Effector memory CD8-positive, alpha-beta T cell (primary cell): ENCODE measurements around the gene PARP14.
A peak's percentile ranks its signal among the peaks of the same experiment; 100 is the strongest.
"Not testable (repeated sequence)": the region's sequence is repeated elsewhere in the genome, so short reads cannot be mapped to it uniquely, and the experiment has no call there.

ENCODE experiments used
- ATAC-seq: fragments of 150-1000 bp; cut with Tn5 transposase; replicated peaks from 2 replicates; pipeline ENCODE4 v1.10.0; 2021; ENCODE audit warnings: mild to moderate bottlenecking, moderate library complexity
- DNase-seq, 3 experiments: peaks; one replicate each; pipeline ENCODE4 v3.0.0; 2021
- H3K27ac Mint-ChIP-seq, 2 donors: one replicate each; pipeline ENCODE4 v1.8.0; 2022; ENCODE audit warnings: mild to moderate bottlenecking in 2 of 2, mixed read lengths in 2 of 2, moderate library complexity in 2 of 2
- H3K27me3 Mint-ChIP-seq, 2 donors: one replicate each; pipeline ENCODE4 v1.8.0; 2022; ENCODE audit warnings: mixed read lengths in 2 of 2
- H3K36me3 Mint-ChIP-seq: one replicate; pipeline ENCODE4 v1.8.0; 2022; ENCODE audit warnings: mild to moderate bottlenecking, moderate library complexity, mixed read lengths; ENCODE audit not compliant: insufficient read depth
- H3K4me1 Mint-ChIP-seq, 2 donors: one replicate each; pipeline ENCODE4 v1.8.0; 2022; ENCODE audit warnings: low read depth in 2 of 2, mixed read lengths in 2 of 2
- H3K4me3 Mint-ChIP-seq, 2 donors: one replicate each; pipeline ENCODE4 v1.8.0; 2022; ENCODE audit warnings: mild to moderate bottlenecking in 2 of 2, mixed read lengths in 2 of 2, moderate library complexity in 2 of 2
- H3K9me3 Mint-ChIP-seq, 2 donors: one replicate each; pipeline ENCODE4 v1.8.0; 2022; ENCODE audit warnings: mixed read lengths in 2 of 2

PARP14 gene

DNA sequence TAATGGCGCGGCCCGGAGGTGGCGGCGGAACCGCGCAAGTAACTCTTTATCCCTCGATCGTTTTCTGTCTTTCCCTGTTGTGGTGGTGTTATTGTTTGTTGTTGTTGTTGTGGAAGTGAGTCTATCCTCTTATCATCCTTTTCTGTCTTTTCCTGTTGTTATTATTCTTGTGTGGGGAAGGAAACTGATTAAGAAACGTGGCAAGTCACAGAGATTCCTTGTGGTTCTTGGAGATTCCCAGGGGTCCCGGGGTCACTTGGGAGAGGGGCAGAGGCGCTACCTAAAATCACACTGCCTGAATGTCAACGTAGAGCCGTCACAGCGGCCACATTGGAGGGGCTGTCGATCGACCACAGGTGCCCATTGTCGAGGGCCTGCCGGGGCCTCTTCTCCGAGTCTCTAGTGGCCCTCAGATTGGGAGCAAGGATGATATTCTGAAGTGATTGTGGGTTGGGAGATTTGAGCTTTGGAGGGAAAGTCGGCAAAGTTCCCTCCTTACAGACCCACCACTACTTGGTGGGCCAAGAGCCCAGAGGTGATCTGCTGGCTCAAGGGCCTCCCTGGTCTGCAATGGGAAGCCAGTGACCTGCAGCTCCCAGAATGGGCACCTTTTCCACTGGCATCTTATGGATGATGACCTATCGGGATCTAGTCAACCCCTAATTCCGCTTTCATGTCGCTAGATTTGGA is 790 bp downstream of the PARP14 start:
- H3K4me3 Mint-ChIP-seq: peak overlapping the region; percentile 87 to 92

GRCh38 chr3:122681974-122682409 is 1.4 kb downstream of the PARP14 start:
- no peak for ATAC-seq
- no peak for DNase-seq
- no peaks in the 10 kb centered on the region for H3K27me3 Mint-ChIP-seq
- no peaks in the 10 kb centered on the region for H3K9me3 Mint-ChIP-seq
- H3K4me1 Mint-ChIP-seq: peaks cover 48 to 56% of the 10 kb centered on the region in 2 donors
- H3K36me3 Mint-ChIP-seq: peaks cover 48% of the 10 kb centered on the region
- H3K27ac Mint-ChIP-seq: peak overlapping the region; percentile 96 to 98
- peak overlapping the region; percentile 87 to 92 for H3K4me3 Mint-ChIP-seq

More for the DNA sequence above, 790 bp downstream of the PARP14 start:
- ATAC-seq: no peak
- Mint-ChIP-seq H3K9me3 (no peaks in the 10 kb centered on the region), H3K4me1 (peaks cover 47 to 55% of the 10 kb centered on the region in 2 donors), H3K36me3 (peaks cover 48% of the 10 kb centered on the region), H3K27me3 (no peaks in the 10 kb centered on the region), H3K27ac (peak overlapping the region; percentile 96 to 98)
- DNase-seq: no peak

DNA sequence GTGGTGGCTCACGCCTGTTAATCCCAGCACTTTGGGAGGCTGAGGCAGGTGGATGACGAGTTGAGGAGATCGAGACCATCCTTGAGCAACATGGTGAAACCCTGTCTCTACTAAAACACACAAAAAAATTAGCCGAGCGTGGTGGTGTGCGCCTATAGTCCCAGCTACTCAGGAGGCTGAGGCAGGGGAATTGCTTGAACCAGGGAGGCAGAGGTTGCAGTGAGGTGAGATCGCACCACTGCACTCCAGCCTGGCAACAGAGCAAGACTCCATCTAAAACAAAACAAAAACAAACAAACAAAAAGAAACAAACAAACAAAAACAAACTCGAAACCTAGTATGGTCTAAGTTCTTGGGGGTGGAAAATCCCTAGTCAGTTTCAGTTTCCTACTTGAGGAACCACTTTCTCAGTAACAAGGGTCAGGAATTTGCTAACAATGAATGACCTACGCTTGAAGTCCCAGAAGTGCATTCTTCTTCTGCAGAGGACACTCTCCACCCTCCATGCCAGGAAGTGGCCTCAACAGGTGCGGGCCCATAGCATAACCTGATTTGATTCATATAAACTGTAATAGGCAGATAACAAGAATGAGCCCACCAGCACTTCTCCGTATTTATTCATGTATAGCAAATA is 2.3 kb downstream of the PARP14 start:
- not testable (repeated sequence) for DNase-seq, ATAC-seq, H3K9me3 Mint-ChIP-seq, H3K27me3 Mint-ChIP-seq
- H3K4me3 Mint-ChIP-seq: peak overlapping the region; percentile 87 to 92
- peaks cover 52 to 59% of the 10 kb centered on the region in 2 donors for H3K4me1 Mint-ChIP-seq
- peaks cover 48% of the 10 kb centered on the region for H3K36me3 Mint-ChIP-seq
- H3K27ac Mint-ChIP-seq: peak overlapping the region; percentile 96 to 98

DNA sequence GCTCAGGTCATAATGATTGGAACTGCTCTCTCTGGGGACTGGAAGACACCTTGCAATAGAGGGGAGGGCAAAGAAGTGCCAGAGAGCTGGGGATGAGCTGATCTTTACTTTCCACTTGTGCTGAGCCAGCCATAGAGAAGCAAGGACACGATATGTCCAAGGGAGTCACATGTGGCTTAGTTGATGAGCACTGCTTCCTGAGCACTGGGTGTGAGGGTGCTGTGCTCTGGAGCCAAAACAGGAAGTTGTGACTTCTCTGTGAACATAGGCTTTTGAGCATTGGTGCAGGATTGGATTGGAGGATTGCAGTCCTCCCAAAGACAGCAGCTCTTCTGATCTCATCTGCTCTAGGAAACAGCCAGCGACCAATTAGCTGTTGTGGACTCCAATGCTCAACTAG is 6.7 kb downstream of the PARP14 start:
- no peak for DNase-seq
- Mint-ChIP-seq H3K27ac (peak overlapping the region in 1 of 2 donors; percentile 83), H3K4me3 (no peak overlapping the region), H3K27me3 (no peaks in the 10 kb centered on the region), H3K4me1 (peaks cover 23 to 28% of the 10 kb centered on the region in 2 donors), H3K9me3 (no peaks in the 10 kb centered on the region), H3K36me3 (peaks cover 31% of the 10 kb centered on the region)
- ATAC-seq: no peak

- Mint-ChIP-seq H3K9me3 (no peaks in the 10 kb centered on the region), H3K36me3 (peaks cover 35% of the 10 kb centered on the region), H3K4me1 (peaks cover 11 to 14% of the 10 kb centered on the region in 2 donors), H3K27me3 (no peaks in the 10 kb centered on the region), H3K27ac (no peak overlapping the region), H3K4me3 (no peak overlapping the region)
- DNase-seq (no peak), ATAC-seq (peak; percentile 27)
These were observed 8.4 kb downstream of the PARP14 start for GRCh38 chr3:122688996-122689395.

DNA sequence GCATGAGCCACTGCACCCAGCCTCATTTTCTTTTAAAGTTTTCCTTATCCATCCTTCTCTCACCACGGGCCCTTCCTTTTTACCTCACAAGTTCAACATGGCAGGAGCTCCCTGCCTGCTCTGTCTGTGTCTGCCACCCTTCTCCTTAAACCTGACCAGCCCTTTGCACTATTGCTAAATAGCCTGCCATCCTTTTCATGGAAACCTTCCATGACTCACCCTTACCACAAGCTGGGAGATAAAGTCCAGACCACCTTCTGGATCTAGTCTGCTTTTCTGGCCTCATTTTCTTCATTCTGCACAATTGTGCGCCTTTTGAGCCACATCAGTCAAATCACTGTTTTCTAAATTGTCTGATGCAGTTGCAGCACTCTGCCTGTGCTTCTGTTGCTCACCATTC is 8.9 kb downstream of the PARP14 start:
- Mint-ChIP-seq H3K4me3 (no peak overlapping the region), H3K9me3 (no peaks in the 10 kb centered on the region), H3K36me3 (peaks cover 39% of the 10 kb centered on the region), H3K27me3 (no peaks in the 10 kb centered on the region), H3K4me1 (peaks cover 9% of the 10 kb centered on the region in 2 donors), H3K27ac (no peak overlapping the region)
- ATAC-seq: no peak
- no peak for DNase-seq

GRCh38 chr3:122690096-122690495 is 9.5 kb downstream of the PARP14 start:
- Mint-ChIP-seq H3K9me3 (no peaks in the 10 kb centered on the region), H3K27me3 (no peaks in the 10 kb centered on the region), H3K27ac (no peak overlapping the region), H3K4me1 (peaks cover 11 to 13% of the 10 kb centered on the region in 2 donors), H3K4me3 (no peak overlapping the region), H3K36me3 (peaks cover 39% of the 10 kb centered on the region)
- ATAC-seq: no peak
- DNase-seq: no peak

GRCh38 chr3:122691195-122691594 is 10.6 kb downstream of the PARP14 start:
- Mint-ChIP-seq H3K9me3 (no peaks in the 10 kb centered on the region), H3K4me3 (no peak overlapping the region), H3K4me1 (peaks cover 11% of the 10 kb centered on the region in 2 donors), H3K27ac (no peak overlapping the region), H3K27me3 (no peaks in the 10 kb centered on the region), H3K36me3 (peaks cover 39% of the 10 kb centered on the region)
- ATAC-seq (no peak), DNase-seq (no peak)

DNA sequence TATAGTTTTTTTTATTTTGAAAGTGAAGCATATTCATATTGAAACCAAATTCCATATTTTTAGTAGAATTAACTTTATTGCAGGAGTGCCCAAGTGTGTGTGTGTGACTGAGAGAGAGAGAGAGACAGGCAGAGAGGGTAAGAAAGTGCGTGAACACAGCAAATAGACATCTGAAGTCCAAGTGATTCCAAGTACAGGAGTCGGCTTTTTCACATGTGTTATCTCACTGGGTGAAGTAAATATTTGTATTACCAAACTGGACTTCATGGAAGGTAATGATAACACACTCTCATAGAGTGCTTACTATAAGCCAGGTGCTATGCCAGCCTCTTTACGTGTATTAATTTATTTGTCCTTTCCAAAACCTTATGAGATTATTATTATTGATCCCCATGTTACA is 12.0 kb downstream of the PARP14 start:
- H3K36me3 Mint-ChIP-seq: peaks cover 43% of the 10 kb centered on the region

GRCh38 chr3:122694966-122695365 is 14.3 kb downstream of the PARP14 start:
- peak; percentile 36 for ATAC-seq
- Mint-ChIP-seq H3K4me1 (peaks cover 10 to 17% of the 10 kb centered on the region in 2 donors), H3K27ac (peak overlapping the region; percentile 61 to 80), H3K27me3 (no peaks in the 10 kb centered on the region), H3K36me3 (peaks cover 53% of the 10 kb centered on the region), H3K9me3 (no peaks in the 10 kb centered on the region), H3K4me3 (no peak overlapping the region)
- no peak for DNase-seq

More for the DNA sequence above, 12.0 kb downstream of the PARP14 start:
- no peak overlapping the region for H3K4me3 Mint-ChIP-seq
- no peaks in the 10 kb centered on the region for H3K27me3 Mint-ChIP-seq
- DNase-seq: no peak
- H3K27ac Mint-ChIP-seq: peak overlapping the region in 1 of 2 donors; percentile 29
- ATAC-seq: no peak
- no peaks in the 10 kb centered on the region for H3K9me3 Mint-ChIP-seq
- H3K4me1 Mint-ChIP-seq: peaks cover 10 to 11% of the 10 kb centered on the region in 2 donors

DNA sequence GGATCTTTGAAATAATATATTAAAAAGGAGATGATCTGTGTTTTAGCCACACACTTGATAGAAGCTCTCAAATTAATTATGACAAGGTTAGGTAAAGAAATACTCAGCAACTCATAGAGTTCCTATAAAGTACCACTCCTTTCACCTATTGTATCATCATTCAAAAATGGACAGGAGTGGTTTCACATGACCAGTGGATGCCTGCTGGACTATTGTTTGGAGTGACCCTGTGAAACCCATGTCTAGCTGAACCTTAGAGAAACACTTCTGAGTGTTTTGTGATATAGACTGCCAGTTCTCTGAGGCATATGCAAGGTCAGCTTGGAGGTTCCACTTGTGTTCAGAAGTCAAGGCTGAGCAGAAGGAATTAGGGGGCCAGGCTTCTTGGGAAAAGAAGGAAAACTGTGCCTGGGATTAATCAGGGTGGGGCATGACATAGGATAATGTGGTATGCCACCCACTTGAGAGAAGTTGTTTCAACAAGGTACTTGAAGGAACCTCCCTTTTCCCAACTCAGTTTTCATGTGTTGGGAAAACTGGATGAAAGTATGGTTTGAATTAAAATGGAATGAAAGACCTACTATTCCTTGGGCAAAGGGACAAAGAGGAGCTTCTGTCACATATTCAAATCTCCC is 15.4 kb downstream of the PARP14 start:
- Mint-ChIP-seq H3K4me3 (no peak overlapping the region), H3K27ac (peak overlapping the region in 1 of 2 donors; percentile 28), H3K9me3 (no peaks in the 10 kb centered on the region), H3K36me3 (peaks cover 60% of the 10 kb centered on the region), H3K27me3 (no peaks in the 10 kb centered on the region), H3K4me1 (peaks cover 10 to 17% of the 10 kb centered on the region in 2 donors)
- DNase-seq (no peak), ATAC-seq (no peak)

DNA sequence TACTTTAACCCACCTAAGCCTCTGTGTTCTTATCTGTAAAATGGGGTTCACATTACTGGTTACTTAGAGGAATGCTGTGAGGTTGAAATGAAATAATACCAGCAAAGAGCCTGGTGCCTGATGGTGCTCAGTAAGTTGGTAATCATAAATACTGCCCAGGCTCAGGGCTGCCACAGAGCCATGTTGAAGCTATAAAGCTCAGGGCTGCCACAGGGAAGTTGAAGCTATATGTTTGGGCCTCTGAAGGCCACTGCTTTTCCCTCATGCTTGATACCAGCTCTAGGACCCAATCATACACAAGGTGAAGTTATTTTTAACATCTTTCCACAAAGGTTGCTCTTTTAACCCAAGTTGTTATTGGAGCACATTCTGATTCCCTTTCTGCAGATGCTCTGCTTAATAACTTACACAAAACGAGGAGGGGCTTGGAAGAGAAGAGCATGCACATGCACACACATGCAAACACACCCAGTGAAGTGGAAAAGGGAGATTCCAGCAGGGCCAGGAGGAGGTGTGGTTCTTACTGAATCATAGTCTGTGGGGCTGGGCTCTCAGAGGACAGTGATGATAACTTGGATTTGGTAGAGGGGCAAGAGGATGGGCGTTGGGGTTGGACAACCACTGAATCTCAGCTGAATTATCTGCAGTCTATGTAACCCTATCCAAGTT is 17.4 kb downstream of the PARP14 start:
- Mint-ChIP-seq H3K27me3 (no peaks in the 10 kb centered on the region), H3K27ac (peak overlapping the region; percentile 28 to 31), H3K36me3 (peaks cover 63% of the 10 kb centered on the region), H3K9me3 (no peaks in the 10 kb centered on the region), H3K4me3 (no peak overlapping the region), H3K4me1 (peaks cover 15 to 22% of the 10 kb centered on the region in 2 donors)
- peak; percentile 60 for ATAC-seq
- no peak for DNase-seq

DNA sequence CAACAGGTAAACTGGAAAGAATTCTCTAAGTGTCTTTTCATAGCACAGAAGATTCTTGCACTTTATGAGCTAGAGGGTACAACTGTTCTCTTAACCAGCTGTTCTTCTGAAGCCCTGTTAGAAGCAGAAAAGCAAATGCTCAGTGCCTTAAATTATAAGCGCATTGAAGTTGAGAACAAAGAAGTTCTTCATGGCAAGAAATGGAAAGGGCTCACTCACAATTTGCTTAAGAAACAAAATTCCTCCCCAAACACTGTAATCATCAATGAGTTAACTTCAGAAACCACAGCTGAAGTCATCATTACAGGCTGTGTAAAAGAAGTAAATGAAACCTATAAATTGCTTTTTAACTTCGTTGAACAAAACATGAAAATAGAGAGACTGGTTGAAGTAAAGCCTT is 19.6 kb downstream of the PARP14 start:
- H3K27ac Mint-ChIP-seq: peak overlapping the region in 1 of 2 donors; percentile 35
- DNase-seq: no peak
- H3K36me3 Mint-ChIP-seq: peaks cover 53% of the 10 kb centered on the region

More for the DNA sequence above, 19.6 kb downstream of the PARP14 start:
- peaks cover 12 to 15% of the 10 kb centered on the region in 2 donors for H3K4me1 Mint-ChIP-seq
- no peaks in the 10 kb centered on the region for H3K9me3 Mint-ChIP-seq
- H3K4me3 Mint-ChIP-seq: no peak overlapping the region
- ATAC-seq: no peak
- H3K27me3 Mint-ChIP-seq: no peaks in the 10 kb centered on the region
